ENCODE data around the gene PLP2.
"Not testable (repeated sequence)": the region's sequence is repeated elsewhere in the genome, so short reads cannot be mapped to it uniquely, and the experiment has no call there.

PLP2 gene

DNA sequence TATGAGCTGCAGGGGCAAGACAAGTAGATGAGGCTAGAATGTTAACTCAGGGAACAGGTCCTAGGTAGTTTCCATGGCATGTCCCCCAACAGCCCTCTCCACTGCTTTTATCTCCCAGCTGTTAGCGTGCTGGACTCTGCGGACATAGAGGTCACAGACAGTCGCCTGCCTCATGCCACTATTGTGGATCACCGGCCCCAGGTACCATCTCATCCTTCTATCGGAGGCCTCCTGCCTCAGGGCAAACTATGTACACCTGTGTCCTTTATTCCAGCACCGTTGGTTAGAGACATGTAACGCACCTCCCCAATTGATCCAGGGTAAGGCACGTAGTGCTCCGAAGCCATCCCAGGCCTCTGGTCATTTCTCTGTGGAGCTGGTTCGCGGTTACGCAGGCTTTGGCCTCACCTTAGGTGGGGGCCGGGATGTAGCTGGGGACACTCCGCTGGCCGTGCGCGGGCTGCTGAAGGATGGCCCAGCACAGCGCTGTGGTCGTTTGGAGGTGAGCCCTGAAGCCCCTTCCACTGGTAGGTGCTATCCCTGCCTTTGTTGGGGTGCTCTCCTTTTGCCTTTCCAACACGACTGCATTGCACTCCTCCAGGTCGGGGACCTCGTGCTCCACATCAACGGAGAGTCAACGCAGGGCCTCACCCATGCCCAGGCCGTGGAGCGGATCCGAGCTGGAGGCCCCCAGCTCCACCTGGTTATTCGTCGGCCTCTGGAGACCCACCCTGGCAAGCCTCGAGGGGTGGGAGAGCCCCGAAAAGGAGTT is 6.9 kb upstream of the PLP2 start:
- DNase-seq: no peak

DNA sequence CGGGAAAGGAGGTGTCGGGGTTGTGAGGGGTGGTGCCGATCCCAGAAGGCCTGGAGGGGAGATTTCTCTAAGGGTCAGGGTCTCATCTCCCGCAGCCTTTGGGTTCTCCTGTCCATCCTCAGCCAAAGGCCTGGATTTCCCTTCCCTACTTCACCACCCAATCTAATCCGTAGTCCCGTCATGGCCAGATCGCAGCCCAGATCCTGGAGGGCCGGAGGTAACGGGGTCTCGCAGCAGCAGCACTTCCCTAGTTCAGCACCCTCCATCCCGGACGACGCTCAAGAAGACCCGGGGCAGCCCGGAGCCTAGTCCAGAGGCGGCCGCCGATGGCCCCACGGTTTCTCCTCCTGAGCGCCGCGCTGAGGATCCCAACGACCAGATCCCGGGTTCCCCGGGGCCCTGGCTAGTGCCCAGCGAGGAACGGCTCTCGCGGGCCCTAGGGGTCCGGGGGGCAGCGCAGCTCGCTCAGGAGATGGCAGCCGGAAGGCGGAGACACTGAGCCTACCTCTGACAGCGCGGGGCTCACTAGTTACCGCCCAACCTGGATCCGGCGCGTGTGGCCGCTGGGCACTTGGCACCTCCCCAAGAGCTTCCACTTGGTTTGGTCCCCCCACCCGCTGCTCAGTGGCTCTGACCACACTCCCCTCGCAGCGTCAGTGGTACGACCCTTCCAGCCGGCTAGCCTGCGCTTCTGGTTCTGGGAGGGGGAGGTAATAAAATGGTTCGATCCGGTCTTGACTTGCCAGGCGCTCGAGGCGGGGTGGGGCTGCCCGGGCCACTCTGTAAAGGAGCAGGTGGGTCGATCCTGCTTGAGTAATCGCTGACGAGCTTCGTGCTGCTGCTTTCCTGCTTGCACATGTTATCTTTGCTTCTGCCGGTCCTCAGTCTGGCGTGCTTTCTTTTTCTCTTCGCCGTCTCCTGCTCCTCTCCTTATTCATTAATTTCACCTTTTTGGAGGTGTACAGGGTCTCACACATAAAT is 5.5 kb upstream of the PLP2 start:
- peak; percentile 85 for DNase-seq

DNA sequence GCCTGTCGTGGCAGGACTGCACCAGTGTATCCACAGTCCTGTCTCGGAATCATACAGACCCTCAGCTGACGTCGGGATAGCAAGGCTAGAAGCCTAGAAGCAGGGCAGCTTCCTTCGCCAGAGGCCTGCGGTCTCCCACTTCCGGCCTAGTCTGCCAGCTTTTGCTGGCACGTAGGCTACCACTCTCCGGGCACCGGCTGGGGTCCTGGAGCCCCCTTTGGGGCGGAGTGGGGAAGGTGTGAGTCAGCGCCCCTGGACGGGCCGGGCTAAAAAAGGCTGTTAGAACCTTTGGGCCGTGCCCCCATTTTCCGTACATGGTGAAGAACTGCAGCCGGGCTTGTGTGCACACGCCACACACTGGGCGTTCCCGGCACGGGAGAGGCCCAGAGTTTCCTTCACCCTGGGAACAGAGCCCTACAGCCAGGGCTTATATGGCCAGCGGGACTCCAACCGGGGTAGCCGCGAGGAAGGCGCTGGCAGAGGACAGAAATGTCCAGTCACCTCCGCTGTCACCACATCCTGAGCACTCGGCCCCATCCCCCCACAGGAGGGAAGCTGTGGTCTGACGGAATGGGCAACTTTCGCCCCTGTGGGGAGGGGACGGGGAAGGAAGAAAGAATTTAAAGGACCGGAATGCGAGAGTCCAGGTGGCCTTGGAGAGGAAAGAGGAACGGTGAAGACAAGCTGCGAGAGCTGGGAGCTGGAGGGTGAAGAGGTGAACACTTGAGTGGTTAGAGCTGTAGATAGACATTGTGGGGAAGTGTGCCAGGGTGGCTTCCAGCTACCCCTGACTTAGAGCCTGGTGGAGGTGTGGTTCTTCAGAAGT is 4.6 kb upstream of the PLP2 start:
- DNase-seq: peak; percentile 80

DNA sequence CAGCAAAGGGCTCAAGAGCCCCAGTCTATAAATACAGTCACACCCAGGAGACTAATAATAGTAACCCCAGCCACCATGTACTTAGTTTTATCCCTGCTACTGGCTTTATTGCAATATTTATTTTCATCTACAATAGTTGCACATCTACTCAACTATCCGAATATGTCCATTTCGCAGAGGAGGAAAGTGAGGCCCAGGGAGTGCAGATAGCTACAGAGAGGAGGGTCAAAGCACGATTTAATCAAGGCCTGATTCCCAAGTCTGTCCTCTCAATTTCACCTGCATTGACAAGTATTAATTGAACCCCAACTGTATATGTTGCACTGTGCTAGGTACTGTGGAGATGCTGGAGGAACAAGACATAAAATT is 4.0 kb upstream of the PLP2 start:
- DNase-seq: no peak

DNA sequence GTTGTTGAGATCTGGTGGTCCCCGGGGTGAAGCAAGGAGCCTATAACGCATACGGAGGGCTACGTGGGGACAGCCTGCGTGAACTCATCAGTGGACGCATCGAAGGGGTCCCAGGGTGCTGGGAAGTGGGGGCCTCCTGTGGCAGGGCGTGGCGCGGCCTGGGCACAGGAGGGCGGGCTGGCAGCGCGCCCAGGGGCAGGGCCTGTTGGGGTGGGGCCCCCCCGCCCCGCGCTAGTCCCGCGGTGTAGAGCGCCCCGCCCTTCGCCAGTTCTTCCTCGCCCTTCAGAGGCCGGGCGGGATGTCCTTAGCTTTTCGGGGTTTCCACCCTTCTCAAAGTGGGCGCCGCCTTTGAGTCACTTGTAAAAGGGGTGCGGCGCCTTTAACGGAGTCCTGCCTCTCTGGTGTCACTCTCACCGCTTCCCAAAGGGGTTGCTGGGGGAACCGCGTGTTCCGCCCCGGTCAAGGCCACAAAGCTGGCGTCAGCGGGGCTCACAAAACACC is 632 bp downstream of the PLP2 start:
- peak; percentile 80 for DNase-seq

- DNase-seq: not testable (repeated sequence)
Measured at GRCh38 chrX:49173544-49173943, 1.8 kb downstream of the PLP2 start.

DNA sequence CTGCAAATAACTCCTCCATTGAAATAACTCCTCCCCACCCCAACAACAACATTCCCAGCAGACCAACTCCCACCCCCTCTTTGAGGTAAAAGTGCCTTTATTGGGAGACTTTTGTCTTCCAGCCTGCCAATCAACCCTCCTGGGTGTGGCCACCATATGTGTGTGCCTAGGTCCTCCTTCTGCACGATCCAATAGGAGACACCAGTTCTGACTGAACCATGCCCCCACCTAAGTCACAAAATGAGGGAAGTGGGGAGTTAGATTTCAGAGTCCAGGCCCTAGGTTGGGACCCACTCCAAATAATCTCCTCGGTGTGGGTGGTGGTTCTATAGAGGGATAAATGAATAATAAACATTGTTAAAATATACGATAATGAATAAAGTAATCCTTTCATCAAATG is 3.0 kb downstream of the PLP2 start:
- DNase-seq: no peak

- DNase-seq: no peak
Measured at GRCh38 chrX:49175435-49176274, 4.0 kb downstream of the PLP2 start.

DNA sequence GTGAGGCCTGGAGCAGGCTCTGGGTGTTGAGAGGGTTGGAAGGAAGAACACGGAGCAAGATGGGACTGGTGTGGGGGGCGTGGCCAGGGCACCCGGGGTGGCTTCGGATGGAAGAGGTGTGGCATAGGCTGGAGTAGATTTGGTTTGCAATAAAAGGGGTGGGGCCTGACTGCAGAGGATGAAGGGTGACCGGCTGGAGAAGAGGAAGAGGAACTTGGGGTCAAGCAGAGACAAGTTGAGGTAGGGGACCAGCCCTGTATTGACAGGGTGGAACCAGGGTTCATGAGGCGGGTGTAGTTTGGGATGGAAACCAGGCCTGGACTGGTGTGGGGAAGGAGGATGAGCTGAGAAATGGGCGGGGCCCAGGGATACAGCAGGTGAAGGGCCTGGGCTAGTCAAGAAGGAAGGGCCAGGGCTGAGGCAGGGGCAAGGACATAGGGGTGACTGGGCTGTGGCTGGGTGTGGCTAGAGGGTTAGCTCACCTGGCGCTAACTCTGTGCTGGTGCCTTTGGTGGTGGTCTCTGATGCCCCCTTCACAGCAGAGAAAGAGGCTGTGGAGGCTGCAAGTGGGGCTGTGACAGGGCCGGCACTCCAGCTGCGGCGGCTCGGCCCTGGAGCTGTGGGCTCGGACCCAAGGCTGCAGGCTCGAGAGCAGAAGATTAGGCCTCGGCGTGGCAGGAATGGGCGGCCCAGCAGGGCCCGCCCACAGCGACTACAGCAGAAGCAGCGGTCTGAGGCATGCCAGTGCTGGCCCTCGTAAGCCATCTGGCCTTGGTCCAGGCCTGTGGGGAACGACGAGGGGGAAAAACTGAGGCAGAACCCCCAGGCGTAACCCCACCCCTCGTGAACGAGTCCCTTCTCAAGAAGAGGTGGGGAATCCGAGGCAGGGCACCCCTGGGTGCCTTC is 5.0 kb downstream of the PLP2 start:
- DNase-seq: no peak

- peak; percentile 40 for DNase-seq
Measured at GRCh38 chrX:49177338-49177833, 5.7 kb downstream of the PLP2 start.

DNA sequence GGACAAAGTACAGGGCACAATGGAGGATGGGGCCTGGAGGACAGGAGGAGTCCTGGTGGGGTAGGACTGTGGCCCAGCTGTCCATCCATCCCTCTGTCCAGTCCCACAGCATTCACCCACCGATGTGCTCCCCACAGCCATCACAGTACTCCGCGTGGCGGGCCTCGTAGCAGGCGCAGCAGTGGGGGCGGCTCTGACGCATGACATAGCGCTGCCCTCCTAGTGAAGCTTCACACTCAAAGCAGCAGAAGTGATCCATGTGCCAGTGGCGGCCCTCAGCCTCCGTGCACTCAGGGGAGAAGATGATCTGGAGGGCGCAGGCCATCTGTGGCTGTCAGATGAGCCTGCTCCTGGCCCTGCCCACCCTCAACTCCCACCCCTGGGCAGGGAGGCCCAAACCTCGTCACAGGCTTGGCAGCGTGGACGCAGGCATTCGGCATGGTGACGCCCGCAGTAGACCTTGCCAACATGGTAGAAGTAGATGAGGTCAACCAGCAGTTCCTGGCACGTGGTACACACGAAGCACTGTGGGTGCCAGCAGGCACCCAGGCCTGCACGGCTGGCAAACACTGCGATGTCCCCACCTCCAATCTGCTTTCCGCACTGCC is 6.3 kb downstream of the PLP2 start:
- DNase-seq: no peak

GRCh38 chrX:49178537-49178936 is 6.8 kb downstream of the PLP2 start:
- DNase-seq: no peak

- DNase-seq: no peak
Measured at GRCh38 chrX:49179358-49179757, 7.7 kb downstream of the PLP2 start.

- DNase-seq: no peak
Measured at GRCh38 chrX:49183701-49184281, 12.1 kb downstream of the PLP2 start.

DNA sequence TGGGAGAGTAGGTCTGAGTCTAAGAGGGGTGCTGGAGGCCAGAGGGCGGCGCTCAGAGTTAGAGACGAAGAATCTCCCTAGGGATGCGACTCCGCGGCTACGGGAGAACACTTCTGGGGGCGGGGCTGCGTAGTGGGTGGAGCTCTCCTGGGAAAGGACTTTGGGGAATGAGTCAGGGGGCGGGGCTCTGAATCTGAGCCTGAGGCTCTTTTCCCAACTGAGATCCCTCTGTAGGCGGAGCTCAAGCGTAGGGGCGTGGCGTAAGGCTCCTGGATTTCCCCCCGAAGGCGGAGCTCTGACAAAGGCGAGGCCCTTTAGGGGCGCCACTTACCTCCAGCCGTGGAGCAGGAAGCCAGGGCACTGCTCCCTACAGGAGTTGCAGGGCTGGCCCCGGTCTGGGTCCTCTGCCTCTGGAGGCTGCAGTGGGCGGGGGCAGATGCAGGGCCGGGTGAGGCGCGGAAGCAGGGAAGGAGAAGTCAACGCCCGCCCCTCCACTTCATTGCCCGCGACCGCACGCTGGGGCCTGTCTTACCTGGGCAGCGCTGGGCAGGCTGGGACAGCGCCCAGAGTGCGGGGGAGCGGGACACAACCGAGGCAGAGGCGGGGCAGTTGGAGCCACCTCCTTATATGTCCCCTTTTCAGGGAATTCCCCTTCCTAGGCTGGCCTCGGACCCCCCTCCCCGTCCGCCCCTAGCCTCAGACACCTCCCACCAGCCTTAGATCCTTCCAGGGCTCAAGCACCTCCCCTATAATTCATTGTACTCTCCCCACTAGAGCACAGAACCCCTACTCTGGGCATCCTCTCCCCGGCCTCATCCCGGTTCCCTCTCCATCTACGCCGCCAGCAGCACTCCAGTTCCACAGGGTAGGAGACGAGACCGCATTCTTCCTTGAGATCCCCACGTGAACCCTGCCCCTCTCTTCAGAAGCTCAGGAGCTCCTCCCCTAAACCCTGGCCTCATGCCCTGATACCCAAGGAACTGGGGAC is 12.9 kb downstream of the PLP2 start:
- DNase-seq: peak; percentile 40

- DNase-seq: peak; percentile 76
Measured at GRCh38 chrX:49186125-49187027, 14.7 kb downstream of the PLP2 start, which contains the start of gene PRICKLE3. Gene PRICKLE3 (minus strand): TSS chrX:49186373. CDS start chrX:49186297, 76 bp downstream.

- no peak for DNase-seq
Measured at GRCh38 chrX:49187028-49187394, 15.3 kb downstream of the PLP2 start.
